ENCODE data around the gene MDK. TPM values are rescaled to one million over a fixed set of nuclear protein-coding genes. Genes with fewer than 3 reads are reported as not detected.

Gene MDK
- total RNA-seq, 4 donors from 2014 or later, result 22.3 to 340 (median 205) TPM

- Histone ChIP-seq H3K27me3 (no peaks in the 10 kb centered on the region), H3K36me3 (no peaks in the 10 kb centered on the region)
- no peak for TF ChIP-seq CTCF (IDR thresholded peaks at IDR 0.05)
- TF ChIP-seq POLR2A (IDR thresholded peaks at IDR 0.05), result no peak
Observed at GRCh38 chr11:46345131-46345597, 36.3 kb upstream of the MDK start.

GRCh38 chr11:46345881-46346484 lies 35.5 kb upstream of the MDK start:
- peaks cover 0 to 42% (median 18%) of the 10 kb centered on the region in 4 donors for H3K4me1 ChIP-seq
- no peaks in the 10 kb centered on the region for H3K36me3 ChIP-seq
- no peak for TF ChIP-seq CTCF (IDR thresholded peaks at IDR 0.05)
- TF ChIP-seq POLR2A (IDR thresholded peaks at IDR 0.05), result no peak
- no peaks in the 10 kb centered on the region for H3K9me3 ChIP-seq
- peak overlapping the region in 3 of 4 donors; percentile 55 to 67 (median 59) for H3K27ac ChIP-seq
- DNase-seq, result peak in 1 of 3 donors; percentile 43
- H3K27me3 ChIP-seq, result no peaks in the 10 kb centered on the region
- peak overlapping the region; percentile 20 to 87 (median 60) for H3K4me3 ChIP-seq

More at GRCh38 chr11:46345131-46345597, 36.3 kb upstream of the MDK start:
- Histone ChIP-seq H3K27ac (peak overlapping the region; percentile 9 to 67 (median 57)), H3K4me1 (peaks cover 0 to 36% (median 18%) of the 10 kb centered on the region in 4 donors), H3K9me3 (no peaks in the 10 kb centered on the region), H3K4me3 (peak overlapping the region; percentile 20 to 87 (median 60))
- peak in 2 of 3 donors; percentile 69 to 74 for DNase-seq

DNA sequence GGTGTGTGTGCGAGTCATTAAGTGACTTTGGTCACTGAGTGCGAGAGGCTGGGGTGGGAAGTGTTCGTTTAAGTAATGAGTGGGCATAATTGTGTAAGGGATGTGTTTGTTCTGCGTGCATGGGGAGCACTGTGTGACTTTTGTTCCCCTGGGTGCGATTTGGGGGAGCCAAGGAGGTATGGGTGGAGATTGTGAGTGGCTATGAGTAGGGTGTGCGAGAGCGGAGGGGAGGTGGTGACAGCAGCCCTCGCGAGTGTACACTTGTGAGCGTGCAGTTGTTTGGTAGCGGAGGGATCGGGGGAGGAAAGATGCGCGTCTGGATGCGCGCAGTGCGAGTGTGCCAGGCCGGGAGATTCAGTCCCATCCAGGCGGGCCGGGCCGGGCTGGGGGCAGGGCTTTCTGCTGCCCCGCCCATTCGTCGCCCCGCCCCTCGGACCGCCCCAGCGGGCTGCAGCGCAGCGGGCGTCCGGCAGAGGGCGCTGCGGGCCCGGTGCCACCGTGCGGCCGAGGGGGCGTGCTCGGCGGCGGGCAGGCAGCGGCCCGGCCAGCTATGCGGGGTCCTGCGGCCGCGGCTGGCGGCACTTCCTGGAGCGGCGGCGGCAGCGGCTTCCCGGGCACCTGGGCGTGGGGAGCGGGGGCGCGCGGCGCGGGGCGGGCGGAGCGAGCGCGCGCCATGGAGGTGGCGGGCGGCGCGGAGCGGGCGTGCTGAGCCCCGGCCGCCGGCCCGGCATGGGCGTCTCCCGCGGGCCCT lies 34.4 kb upstream of the MDK start, which contains the start of gene DGKZ:
Gene DGKZ (plus strand): TSS at position 578 of the 751 bp plus-strand sequence. CDS start 197 bp downstream, outside the sequence.
- TF ChIP-seq CTCF (IDR thresholded peaks at IDR 0.05) (peak; percentile 71 to 100 (median 98)), POLR2A (IDR thresholded peaks at IDR 0.05) (peak in 1 of 2 donors; percentile 80)
- DNase-seq, result peak; percentile 81 to 94 (median 93)
- no peaks in the 10 kb centered on the region for H3K36me3 ChIP-seq
- H3K9me3 ChIP-seq, result no peaks in the 10 kb centered on the region
- H3K4me1 ChIP-seq, result peaks cover 3 to 53% (median 22%) of the 10 kb centered on the region in 4 donors
- peak within 1 kb of the TSS; percentile 79 to 85 (median 82) for H3K27ac ChIP-seq
- no peaks in the 10 kb centered on the region for H3K27me3 ChIP-seq
- peak within 1 kb of the TSS; percentile 74 to 95 (median 84) for H3K4me3 ChIP-seq

DNA sequence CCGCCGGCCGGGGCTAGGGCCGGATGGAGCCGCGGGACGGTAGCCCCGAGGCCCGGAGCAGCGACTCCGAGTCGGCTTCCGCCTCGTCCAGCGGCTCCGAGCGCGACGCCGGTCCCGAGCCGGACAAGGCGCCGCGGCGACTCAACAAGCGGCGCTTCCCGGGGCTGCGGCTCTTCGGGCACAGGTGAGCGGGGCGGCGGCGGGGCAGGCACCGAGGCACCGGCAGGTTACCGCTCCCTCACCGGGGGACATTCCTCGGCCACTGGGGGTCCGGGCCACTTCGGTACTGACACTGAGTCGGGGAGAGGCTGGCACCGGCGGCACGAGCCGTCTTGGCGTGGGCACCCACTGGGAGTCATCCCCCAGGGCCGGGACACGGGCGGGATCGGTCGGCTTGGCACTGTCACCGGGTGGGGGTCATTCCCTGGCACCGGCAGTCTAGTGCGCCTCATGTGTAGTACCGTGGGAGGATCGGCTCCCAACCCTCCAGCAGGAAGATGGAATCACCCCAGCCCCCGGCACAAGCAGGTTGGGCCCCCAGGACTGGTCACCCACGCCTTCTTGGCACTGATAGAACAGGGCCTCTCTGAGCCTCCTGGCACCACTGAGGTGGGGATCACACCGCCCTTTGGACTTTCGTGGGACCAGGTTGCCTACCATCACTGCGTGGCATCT lies 33.7 kb upstream of the MDK start:
- Histone ChIP-seq H3K9me3 (no peaks in the 10 kb centered on the region), H3K27ac (peak overlapping the region; percentile 79 to 85 (median 82)), H3K27me3 (no peaks in the 10 kb centered on the region), H3K4me3 (peak overlapping the region; percentile 74 to 95 (median 84)), H3K36me3 (no peaks in the 10 kb centered on the region), H3K4me1 (peaks cover 3 to 60% (median 23%) of the 10 kb centered on the region in 4 donors)
- TF ChIP-seq POLR2A (IDR thresholded peaks at IDR 0.05) (no peak), CTCF (IDR thresholded peaks at IDR 0.05) (no peak)
- DNase-seq, result peak in 1 of 3 donors; percentile 66

Measured in Peyer's patch (tissue), 4 donors.